PC-9 (cell line): Measurements from ENCODE around the gene EP400.

ENCODE experiments used
- EZH2 ChIP-seq: fragments of 200-600 bp; sonication (generic); IDR thresholded peaks from 2 replicates; pipeline ENCODE4 v1.8.0; 2017; ENCODE audit warnings: antibody characterized with exemption, low read depth
- TF ChIP-seq, protein P1 (sequence below): fragments of 200-600 bp; sonication (generic); conservative IDR thresholded peaks from 2 replicates; pipeline ENCODE4 v1.6.1; 2017; ENCODE audit warnings: mixed run types, antibody characterized with exemption, mild to moderate bottlenecking, moderate library complexity

DNA sequence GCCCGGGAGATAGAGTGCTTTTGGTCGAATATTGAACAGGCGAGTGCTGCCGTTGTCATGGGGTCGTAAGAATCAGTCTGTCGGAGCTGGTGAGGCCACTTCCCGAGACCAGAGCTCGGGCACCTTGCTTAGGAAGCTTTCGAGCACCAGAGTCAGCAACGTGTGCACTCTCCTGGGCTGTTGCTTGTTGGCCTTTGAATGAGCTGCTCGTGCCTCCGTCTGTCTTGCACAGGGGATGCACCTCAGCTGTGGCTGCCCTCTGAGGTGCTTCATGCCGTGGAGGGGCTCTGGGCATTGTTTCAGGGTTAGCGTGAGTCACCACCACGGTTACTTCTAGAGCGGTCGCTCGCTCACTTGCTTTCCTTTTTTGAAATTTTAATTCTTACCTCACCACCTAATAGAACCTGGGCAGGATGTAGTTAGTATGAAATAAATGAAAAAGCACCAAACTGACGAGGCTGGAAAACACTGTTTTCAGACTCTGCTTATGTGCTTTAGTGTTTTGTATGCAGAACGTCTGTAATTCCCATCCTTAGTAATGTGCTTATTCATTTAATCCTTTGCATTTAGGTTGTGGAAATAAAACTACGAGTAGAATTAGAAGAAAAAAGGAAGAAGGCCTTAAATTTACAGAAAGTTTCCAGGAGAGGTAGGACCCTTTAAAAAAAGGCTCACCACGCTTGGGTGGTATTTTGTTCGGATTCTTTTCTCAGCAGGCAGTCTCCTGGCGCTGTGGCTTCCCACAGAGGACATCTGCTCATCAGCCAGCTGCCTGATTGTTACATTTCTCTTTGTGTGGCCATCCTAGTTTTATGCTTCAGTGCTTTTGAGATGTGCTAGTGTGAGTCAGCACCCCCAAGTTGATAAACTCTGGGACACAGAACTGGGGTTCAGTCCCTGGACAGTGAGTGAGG lies 40.6 kb downstream of the EP400 start:
- TF ChIP-seq EZH2 = no peak
- TF ChIP-seq, protein P1, sequence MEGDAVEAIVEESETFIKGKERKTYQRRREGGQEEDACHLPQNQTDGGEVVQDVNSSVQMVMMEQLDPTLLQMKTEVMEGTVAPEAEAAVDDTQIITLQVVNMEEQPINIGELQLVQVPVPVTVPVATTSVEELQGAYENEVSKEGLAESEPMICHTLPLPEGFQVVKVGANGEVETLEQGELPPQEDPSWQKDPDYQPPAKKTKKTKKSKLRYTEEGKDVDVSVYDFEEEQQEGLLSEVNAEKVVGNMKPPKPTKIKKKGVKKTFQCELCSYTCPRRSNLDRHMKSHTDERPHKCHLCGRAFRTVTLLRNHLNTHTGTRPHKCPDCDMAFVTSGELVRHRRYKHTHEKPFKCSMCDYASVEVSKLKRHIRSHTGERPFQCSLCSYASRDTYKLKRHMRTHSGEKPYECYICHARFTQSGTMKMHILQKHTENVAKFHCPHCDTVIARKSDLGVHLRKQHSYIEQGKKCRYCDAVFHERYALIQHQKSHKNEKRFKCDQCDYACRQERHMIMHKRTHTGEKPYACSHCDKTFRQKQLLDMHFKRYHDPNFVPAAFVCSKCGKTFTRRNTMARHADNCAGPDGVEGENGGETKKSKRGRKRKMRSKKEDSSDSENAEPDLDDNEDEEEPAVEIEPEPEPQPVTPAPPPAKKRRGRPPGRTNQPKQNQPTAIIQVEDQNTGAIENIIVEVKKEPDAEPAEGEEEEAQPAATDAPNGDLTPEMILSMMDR = no peak
